DOHH2 (cell line): ENCODE data around the gene SLC12A3.

Experiments used
- CTCF ChIP-seq: fragments of 200-600 bp; sonication (generic); IDR thresholded peaks from one replicate; pipeline ENCODE4 v1.5.1; 2014; ENCODE audit warnings: antibody characterized with exemption, mild to moderate bottlenecking, low read depth, low read length; ENCODE audit not compliant: poor library complexity, severe bottlenecking
- EZH2phosphoT487 ChIP-seq: fragments of 200-600 bp; sonication (generic); IDR thresholded peaks from 2 replicates; pipeline ENCODE4 v1.6.1; 2017; ENCODE audit warnings: borderline replicate concordance, mild to moderate bottlenecking, antibody characterized with exemption, low read length, moderate library complexity, mixed read lengths

GRCh38 chr16:56861092-56861610 lies 3.9 kb upstream of the SLC12A3 start:
- no peak for TF ChIP-seq CTCF
- TF ChIP-seq EZH2phosphoT487 = no peak
